A673 (cell line): ENCODE data around the gene USP25.

Source experiments
- EZH2 ChIP-seq: fragments of 200-600 bp; sonication (generic); IDR thresholded peaks from 2 replicates; pipeline ENCODE4 v1.6.1; 2017; ENCODE audit warnings: borderline replicate concordance, low read depth, mild to moderate bottlenecking, mixed read lengths, antibody characterized with exemption, low read length; ENCODE audit not compliant: poor library complexity, severe bottlenecking
- TF ChIP-seq, protein P1 (sequence below): fragments of 300-800, 200-600 bp; sonication (generic); conservative IDR thresholded peaks from 2 replicates; pipeline ENCODE4 v1.5.1; 2017; ENCODE audit warnings: low read depth, mild to moderate bottlenecking, antibody characterized with exemption, low read length, moderate library complexity, mixed read lengths

DNA sequence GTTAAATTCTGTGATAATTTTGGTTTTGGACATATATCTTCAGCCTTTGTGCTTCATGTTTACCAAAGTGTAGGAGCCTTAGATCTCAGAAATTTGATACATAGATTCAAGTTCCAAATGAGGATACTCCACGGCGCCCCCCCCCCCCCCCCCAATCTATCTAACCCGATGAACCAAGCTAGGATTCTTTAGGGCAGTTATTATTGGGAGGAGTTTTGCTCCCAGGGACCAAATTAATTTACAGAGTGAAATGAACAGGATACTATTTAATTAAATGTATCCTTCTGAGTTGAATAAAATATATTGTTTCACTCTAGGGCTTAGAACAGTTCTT lies 3.2 kb downstream of the USP25 start:
- TF ChIP-seq, protein P1, sequence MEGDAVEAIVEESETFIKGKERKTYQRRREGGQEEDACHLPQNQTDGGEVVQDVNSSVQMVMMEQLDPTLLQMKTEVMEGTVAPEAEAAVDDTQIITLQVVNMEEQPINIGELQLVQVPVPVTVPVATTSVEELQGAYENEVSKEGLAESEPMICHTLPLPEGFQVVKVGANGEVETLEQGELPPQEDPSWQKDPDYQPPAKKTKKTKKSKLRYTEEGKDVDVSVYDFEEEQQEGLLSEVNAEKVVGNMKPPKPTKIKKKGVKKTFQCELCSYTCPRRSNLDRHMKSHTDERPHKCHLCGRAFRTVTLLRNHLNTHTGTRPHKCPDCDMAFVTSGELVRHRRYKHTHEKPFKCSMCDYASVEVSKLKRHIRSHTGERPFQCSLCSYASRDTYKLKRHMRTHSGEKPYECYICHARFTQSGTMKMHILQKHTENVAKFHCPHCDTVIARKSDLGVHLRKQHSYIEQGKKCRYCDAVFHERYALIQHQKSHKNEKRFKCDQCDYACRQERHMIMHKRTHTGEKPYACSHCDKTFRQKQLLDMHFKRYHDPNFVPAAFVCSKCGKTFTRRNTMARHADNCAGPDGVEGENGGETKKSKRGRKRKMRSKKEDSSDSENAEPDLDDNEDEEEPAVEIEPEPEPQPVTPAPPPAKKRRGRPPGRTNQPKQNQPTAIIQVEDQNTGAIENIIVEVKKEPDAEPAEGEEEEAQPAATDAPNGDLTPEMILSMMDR: no peak
- no peak for TF ChIP-seq EZH2
